ENCODE data around the gene SLC35F3. TPM values are rescaled to one million over a fixed set of nuclear protein-coding genes. Genes with fewer than 3 reads are reported as not detected.

Gene SLC35F3
- total and polyA plus RNA-seq, 2 donors from 2014 or later: 0.41 to 0.66 TPM

DNA sequence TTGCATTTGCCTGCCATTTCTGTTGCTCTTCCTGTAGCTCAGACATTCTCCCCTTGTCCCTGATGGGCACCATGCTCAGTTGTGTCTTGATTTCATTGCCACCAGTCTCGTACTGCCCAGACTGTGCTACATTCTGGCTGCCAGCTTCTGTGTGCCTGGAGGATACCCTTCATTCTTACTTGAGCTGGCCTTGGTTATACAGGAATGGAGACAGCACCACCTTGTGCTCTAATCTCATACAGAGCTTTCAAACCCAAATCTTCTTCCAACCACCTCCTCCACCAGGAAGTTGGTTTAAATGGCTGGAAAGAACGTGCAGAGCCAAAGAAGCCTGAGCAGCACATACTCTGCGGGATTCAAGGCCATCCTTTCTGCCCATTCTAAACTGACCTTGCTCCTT lies 165.3 kb downstream of the SLC35F3 start:
- Histone ChIP-seq H3K4me3 (ENCODE audit: low read length in 3 of 3) (no peak overlapping the region), H3K36me3 (ENCODE audit: control insufficient read depth in 2 of 3, insufficient read depth in 3 of 3, low read length in 3 of 3) (no peaks in the 10 kb centered on the region), H3K9me3 (ENCODE audit: control insufficient read depth in 2 of 3, insufficient read depth in 1 of 3, low read length in 3 of 3) (no peaks in the 10 kb centered on the region), H3K27ac (ENCODE audit: low read depth in 2 of 2, low read length in 2 of 2) (no peak overlapping the region), H3K27me3 (ENCODE audit: control insufficient read depth, insufficient read depth, low read length) (no peaks in the 10 kb centered on the region), H3K4me1 (ENCODE audit: control insufficient read depth in 2 of 3, insufficient read depth in 2 of 3, low read depth in 1 of 3, low read length in 3 of 3) (no peaks in the 10 kb centered on the region), H3K9ac (ENCODE audit: low read length in 3 of 3) (no peak overlapping the region)
- FAIRE-seq (no peak), DNase-seq (peak in 2 of 5 donors; percentile 13 to 16)
- TF ChIP-seq, protein P1, sequence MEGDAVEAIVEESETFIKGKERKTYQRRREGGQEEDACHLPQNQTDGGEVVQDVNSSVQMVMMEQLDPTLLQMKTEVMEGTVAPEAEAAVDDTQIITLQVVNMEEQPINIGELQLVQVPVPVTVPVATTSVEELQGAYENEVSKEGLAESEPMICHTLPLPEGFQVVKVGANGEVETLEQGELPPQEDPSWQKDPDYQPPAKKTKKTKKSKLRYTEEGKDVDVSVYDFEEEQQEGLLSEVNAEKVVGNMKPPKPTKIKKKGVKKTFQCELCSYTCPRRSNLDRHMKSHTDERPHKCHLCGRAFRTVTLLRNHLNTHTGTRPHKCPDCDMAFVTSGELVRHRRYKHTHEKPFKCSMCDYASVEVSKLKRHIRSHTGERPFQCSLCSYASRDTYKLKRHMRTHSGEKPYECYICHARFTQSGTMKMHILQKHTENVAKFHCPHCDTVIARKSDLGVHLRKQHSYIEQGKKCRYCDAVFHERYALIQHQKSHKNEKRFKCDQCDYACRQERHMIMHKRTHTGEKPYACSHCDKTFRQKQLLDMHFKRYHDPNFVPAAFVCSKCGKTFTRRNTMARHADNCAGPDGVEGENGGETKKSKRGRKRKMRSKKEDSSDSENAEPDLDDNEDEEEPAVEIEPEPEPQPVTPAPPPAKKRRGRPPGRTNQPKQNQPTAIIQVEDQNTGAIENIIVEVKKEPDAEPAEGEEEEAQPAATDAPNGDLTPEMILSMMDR (IDR thresholded peaks at IDR 0.05; ENCODE audit: borderline replicate concordance, extremely low read depth, insufficient read depth): no peak
- intact Hi-C loops (cut with DNase I): no loop called here

DNA sequence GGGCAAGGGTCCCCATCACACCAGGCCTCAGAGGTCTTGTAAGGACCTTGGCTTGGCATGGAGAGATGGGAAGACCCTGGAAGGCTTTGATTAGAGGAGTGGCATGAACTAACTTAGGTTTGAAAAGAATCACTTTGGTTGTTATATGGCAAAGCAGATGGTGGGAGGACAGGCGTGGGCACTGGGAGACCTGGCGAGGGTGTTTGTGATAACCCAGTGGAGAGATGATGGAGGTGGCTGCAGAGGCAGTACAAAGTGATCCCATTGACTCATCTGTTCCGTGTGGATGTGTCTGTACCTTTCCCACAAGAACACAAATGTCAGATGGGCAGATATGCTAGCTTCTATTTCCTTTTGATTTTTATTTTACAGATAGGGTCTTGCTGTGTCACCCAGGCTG lies 168.3 kb downstream of the SLC35F3 start:
- TF ChIP-seq, protein P1 (IDR thresholded peaks at IDR 0.05; ENCODE audit: borderline replicate concordance, extremely low read depth, insufficient read depth): no peak
- Histone ChIP-seq H3K36me3 (ENCODE audit: control insufficient read depth in 2 of 3, insufficient read depth in 3 of 3, low read length in 3 of 3) (no peaks in the 10 kb centered on the region), H3K9ac (ENCODE audit: low read length in 3 of 3) (no peak overlapping the region), H3K27me3 (ENCODE audit: control insufficient read depth, insufficient read depth, low read length) (no peaks in the 10 kb centered on the region), H3K4me3 (ENCODE audit: low read length in 3 of 3) (no peak overlapping the region), H3K9me3 (ENCODE audit: control insufficient read depth in 2 of 3, insufficient read depth in 1 of 3, low read length in 3 of 3) (no peaks in the 10 kb centered on the region), H3K4me1 (ENCODE audit: control insufficient read depth in 2 of 3, insufficient read depth in 2 of 3, low read depth in 1 of 3, low read length in 3 of 3) (no peaks in the 10 kb centered on the region), H3K27ac (ENCODE audit: low read depth in 2 of 2, low read length in 2 of 2) (no peak overlapping the region)
- intact Hi-C loops (cut with DNase I): no loop called here
- DNase-seq: no peak
- FAIRE-seq: no peak

DNA sequence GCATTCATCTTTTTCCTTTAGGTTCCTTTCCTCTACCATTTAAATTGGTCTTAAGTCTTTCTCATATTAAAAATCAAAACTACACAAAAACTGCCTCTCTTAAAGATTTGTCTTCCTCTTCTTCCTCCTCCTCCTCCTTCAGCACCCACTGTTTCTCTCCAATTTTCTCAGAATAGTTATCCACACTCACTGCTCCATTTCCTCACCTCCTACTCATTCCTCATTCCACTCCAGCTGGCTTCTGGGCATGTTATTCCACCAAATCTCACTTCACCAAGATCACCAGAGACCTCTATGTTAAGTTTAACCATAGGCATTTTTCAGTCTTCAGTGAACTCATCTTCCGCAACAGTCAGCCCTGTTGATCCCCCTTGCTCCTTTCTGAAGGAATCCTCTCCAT lies 173.7 kb downstream of the SLC35F3 start:
- Histone ChIP-seq H3K27me3 (ENCODE audit: control insufficient read depth, insufficient read depth, low read length) (no peaks in the 10 kb centered on the region), H3K4me3 (ENCODE audit: low read length in 3 of 3) (no peak overlapping the region), H3K9ac (ENCODE audit: low read length in 3 of 3) (no peak overlapping the region), H3K9me3 (ENCODE audit: control insufficient read depth in 2 of 3, insufficient read depth in 1 of 3, low read length in 3 of 3) (no peaks in the 10 kb centered on the region), H3K36me3 (ENCODE audit: control insufficient read depth in 2 of 3, insufficient read depth in 3 of 3, low read length in 3 of 3) (no peaks in the 10 kb centered on the region), H3K4me1 (ENCODE audit: control insufficient read depth in 2 of 3, insufficient read depth in 2 of 3, low read depth in 1 of 3, low read length in 3 of 3) (no peaks in the 10 kb centered on the region), H3K27ac (ENCODE audit: low read depth in 2 of 2, low read length in 2 of 2) (no peak overlapping the region)
- intact Hi-C loops (cut with DNase I): no loop called here
- TF ChIP-seq, protein P1 (IDR thresholded peaks at IDR 0.05; ENCODE audit: borderline replicate concordance, extremely low read depth, insufficient read depth): no peak
- DNase-seq: no peak
- FAIRE-seq: no peak

DNA sequence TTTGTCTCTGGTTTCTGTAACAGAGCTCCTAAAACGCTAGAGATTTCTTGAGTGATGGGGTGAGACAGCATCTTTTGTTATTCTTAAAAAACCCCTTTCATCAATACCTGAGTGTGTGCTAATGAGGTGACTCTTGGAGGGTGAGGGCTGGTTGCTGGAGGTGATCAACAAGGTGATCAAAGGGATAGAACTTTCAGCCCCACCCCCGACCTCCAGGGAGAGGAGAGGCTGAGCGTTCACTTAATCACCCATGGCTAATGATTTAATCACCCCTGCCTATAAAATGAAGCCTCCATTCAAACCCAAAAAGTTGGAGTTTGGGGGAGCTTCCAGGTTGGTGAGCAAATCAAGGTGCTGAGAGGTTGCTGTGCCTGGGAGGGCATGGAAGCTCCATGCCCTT lies 175.4 kb downstream of the SLC35F3 start:
- DNase-seq (no peak), FAIRE-seq (no peak)
- Histone ChIP-seq H3K36me3 (ENCODE audit: control insufficient read depth in 2 of 3, insufficient read depth in 3 of 3, low read length in 3 of 3) (no peaks in the 10 kb centered on the region), H3K4me3 (ENCODE audit: low read length in 3 of 3) (no peak overlapping the region), H3K9ac (ENCODE audit: low read length in 3 of 3) (no peak overlapping the region), H3K4me1 (ENCODE audit: control insufficient read depth in 2 of 3, insufficient read depth in 2 of 3, low read depth in 1 of 3, low read length in 3 of 3) (no peaks in the 10 kb centered on the region), H3K9me3 (ENCODE audit: control insufficient read depth in 2 of 3, insufficient read depth in 1 of 3, low read length in 3 of 3) (no peaks in the 10 kb centered on the region), H3K27ac (ENCODE audit: low read depth in 2 of 2, low read length in 2 of 2) (no peak overlapping the region), H3K27me3 (ENCODE audit: control insufficient read depth, insufficient read depth, low read length) (no peaks in the 10 kb centered on the region)
- intact Hi-C loops (cut with DNase I): no loop called here
- TF ChIP-seq, protein P1 (IDR thresholded peaks at IDR 0.05; ENCODE audit: borderline replicate concordance, extremely low read depth, insufficient read depth): no peak

Data from kidney (tissue), 14 donors.